Stimulated activated CD4-positive, alpha-beta T cell treated with anti-CD3 and anti-CD28 coated beads, Interleukin-12 subunit alpha, Interleukin-12 subunit beta, amount 100 ng/mL, for 48 hours (primary cell): ENCODE measurements around the gene NSD1.
"Not testable (repeated sequence)": the region's sequence is repeated elsewhere in the genome, so short reads cannot be mapped to it uniquely, and the experiment has no call there.

Source experiments
- DNase-seq, 3 donors: peaks; one replicate each; pipeline ENCODE4 v3.0.0-alpha.2; 2020; ENCODE audit warnings: low read depth in 2 of 3, low spot score in 1 of 3

NSD1 gene

DNA sequence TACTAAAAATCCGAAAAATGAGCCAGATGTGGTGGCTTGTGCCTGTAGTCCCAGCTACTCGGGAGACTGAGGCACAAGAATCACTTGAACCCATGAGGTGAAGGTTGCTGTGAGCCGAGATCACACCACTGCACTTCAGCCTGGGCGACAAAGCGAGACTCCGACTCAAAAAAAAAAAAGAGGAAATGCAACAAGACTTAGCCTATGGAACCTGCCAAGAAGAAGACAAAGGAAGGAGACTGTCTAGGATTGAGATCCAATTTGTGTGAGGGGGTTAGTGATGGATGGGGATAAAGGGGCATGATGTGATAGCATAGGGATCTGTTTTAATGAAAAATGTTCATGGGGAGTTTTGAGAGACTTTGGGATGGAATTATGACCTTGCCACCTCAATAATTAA is 97.1 kb downstream of the NSD1 start:
- no peak for DNase-seq

- DNase-seq: no peak
These were observed 98.1 kb downstream of the NSD1 start for GRCh38 chr5:177231479-177232250.

DNA sequence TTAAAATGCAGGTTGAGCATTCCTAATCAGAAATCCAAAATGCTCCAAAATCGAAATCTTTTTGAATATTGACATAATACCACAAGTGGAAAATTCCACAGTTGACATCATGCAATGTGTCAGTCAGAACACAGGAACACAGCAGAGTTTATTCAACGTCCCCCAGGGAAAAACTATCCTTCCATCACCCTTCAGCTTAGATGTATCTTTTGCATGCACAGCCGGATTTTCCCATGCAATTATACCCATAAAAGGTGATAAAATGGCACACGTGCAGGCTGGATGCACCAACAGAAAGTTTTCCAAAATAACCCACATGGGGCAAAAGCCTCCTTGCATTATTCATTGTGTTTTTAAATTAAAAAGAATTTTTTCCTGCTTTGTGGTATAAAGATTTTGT is 98.8 kb downstream of the NSD1 start:
- no peak for DNase-seq

- no peak for DNase-seq
These were observed 99.2 kb downstream of the NSD1 start for GRCh38 chr5:177232761-177233160.

- DNase-seq: no peak
These were observed 99.6 kb downstream of the NSD1 start for GRCh38 chr5:177233206-177233605.

- DNase-seq: no peak
These were observed 100.2 kb downstream of the NSD1 start for GRCh38 chr5:177233802-177234201.

DNA sequence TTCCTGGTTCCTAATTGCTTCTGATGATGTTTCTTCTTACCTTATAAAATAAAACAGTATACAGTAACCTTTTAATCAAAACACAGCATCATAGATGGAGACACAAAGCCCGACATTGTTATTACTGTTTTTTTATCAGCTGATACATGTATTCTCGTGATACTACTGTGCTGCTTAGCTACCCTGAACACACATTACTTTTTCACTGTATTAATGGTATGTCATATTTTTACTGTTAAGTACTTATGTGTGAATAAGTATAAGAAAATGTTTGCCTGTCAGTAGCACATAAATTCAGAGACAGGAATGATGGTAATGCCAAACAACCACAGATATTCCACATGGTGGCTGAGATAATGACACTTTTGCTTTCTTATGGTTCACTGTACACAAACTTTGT is 101.3 kb downstream of the NSD1 start:
- DNase-seq: no peak

DNA sequence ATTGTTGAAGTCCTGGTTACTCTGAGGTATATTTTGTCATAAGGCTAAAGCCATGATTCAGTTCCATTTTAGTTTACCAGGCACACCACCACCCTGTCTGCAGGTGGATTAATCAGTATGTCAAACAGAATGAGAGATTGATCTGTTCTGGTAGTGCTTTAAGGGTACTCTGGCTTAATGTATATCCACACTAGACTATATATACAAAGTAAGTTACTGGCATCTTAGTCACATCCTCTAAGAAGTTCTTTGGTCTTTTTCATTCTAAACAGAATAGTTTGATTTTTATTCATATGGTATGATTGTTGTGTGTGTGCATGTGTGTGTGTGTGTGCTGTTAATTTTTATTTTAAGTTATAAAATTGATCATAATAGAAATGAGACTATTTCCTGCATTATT is 108.2 kb downstream of the NSD1 start:
- DNase-seq: no peak

DNA sequence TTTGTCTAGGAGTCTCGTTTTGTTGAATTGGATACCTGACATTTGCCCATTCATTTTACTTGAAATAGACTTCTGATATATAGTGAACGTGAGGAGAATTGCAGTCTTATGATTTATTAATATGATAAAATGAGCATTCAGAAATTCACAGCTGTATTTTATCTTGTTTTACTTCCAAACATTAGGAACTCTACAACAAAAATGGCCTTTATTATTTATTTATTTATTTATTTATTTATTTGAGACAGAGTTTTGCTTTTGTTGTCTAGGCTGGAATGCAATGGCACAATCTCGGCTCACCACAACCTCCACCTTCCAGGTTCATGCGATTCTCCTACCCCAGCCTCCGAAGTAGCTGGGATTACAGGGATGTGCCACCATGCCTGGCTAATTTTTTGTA is 108.7 kb downstream of the NSD1 start:
- DNase-seq: no peak

- no peak for DNase-seq
These were observed 116.4 kb downstream of the NSD1 start for GRCh38 chr5:177249761-177250537.

DNA sequence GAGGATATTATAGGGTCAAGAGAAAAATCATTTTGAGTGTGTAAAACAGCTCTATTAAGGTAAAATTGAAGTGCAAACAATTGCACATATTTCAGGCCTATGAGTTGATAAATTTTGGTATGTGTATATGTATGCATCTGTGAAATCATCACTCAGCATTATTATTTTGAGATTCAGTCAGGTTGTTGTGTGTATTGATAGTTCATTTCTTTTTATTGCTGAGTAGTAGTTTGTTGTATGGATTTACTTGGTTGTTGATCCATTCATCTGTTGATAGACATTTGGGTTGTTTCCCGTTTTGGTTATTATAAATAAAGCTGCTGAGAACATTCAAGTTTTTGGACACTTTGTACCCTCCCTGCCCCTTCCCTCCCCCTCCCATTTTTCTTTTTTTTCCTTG is 119.7 kb downstream of the NSD1 start:
- no peak for DNase-seq

- DNase-seq: no peak
These were observed 122.7 kb downstream of the NSD1 start for GRCh38 chr5:177256296-177256695.

- not testable (repeated sequence) for DNase-seq
These were observed 125.1 kb downstream of the NSD1 start for GRCh38 chr5:177258711-177259110.

DNA sequence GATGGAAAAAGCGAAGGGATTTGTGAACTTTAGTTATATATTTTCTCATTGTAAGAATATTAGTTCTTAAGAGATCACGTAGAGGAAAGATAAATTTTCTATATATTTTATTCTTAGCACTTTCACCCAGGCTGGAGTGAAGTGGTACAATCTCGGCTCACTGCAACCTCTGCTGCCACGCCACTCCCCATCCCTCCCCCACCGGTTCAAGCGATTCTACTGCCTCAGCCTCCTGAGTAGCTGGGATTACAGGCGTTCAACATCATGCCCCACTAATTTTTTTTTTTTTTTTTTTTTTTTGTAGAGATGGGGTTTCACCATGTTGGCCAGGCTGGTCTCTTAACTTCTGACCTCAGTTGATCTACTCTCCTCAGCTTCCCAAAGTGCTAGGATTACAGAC is 127.4 kb downstream of the NSD1 start:
- no peak for DNase-seq

DNA sequence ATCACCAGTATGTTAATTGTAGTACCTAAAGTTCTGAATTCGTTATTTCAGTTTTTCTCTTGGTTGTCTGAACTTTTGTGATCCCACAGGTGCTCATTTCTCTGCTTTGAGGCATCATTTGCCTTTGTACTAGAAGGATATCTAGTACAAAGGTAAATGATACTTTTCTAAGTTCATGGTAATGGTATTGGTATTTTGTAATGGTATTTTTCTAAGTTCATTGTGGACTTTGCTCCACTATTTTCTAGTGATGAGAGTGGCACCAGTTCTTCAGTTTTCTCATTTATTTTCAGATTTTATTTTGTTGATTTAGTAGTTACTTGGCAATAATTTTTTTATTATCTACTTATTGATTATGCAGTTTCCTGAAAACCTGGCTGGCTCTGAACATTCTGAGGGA is 127.9 kb downstream of the NSD1 start:
- DNase-seq: no peak

- no peak for DNase-seq
These were observed 130.6 kb downstream of the NSD1 start for GRCh38 chr5:177264178-177264577.

- no peak for DNase-seq
These were observed 131.8 kb downstream of the NSD1 start for GRCh38 chr5:177265395-177265794.

DNA sequence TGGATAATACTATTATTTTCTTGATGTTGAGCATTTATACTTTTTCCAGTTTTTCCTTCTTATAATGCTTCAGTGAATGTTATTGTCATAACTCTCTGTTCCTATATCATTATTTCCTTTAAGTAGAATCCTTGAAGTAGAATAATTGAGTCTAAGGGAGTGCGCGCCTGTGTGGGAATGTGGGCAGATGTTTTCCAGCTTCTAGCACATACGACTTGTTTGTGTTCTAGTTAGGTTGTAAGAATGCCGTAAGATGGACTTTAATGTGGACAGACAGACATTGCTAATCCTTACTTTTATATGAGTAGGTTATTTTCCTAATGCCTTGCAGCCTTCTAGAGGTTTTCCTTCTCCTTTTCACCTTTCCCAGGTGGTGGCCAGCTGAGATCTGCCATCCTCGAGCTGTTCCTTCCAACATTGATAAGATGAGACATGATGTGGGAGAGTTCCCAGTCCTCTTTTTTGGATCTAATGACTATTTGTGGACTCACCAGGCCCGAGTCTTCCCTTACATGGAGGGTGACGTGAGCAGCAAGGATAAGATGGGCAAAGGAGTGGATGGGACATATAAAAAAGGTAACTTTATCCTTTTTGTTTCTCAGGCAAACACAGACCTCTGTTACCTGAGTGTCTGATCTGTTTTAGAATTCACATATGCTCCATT is 135.8 kb downstream of the NSD1 start:
- DNase-seq: no peak

DNA sequence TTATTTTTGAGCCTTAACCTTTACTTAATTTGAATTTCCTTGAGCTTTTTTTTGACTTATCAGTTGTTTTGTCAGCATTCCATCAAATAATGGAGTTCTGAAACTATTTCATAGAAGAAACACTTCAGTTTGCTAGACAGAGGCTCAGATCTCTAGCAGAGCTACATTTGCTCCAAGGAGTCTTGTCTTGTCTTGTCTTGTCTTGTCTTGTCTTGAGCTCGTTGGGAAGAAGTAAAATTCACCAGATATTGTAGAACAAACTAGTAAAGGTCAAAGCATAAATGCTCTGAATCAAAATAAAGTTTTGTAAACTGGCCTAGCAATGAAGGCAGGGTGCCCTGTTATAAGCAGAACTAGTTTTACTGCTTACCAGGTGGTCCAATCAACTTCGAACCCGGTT is 136.4 kb downstream of the NSD1 start:
- no peak for DNase-seq

DNA sequence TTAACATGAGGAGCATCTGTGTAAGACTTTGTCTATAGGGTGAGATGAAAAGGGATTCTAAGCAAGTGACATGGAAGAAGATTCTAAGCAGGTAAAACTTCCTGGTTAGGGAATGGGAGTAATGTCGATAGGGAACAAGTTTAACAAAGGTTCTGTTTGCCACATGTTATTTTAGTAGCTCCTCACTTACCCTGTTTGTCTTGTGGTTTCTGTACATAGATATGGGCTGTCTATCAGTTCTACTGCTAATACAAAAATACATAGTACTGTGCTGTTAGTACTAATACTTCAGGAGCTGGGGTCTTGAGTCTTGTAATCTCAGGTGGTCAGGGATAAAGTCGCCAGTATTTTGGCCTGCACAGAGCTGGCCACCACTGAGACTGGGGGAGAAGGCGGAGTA is 137.1 kb downstream of the NSD1 start:
- no peak for DNase-seq

GRCh38 chr5:177271113-177271512 is 137.5 kb downstream of the NSD1 start:
- no peak for DNase-seq

DNA sequence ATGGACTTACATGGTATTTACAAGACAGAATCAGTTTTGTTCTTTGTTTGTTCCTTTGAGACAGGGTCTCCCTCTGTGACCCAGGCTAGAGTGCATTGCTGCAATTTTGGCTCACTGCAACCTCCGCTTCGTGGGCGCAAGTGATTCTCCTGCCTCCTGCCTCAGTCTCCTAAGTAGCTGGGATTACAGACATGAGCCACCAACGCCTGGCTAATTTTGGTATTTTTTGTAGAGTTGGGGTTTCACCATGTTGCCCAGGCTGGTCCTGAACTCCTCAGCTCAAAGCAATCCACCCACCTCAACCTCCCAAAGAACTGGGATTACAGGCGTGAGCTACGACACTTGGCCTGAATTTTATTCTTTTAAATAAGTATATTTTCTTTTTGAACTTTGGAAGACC is 142.3 kb downstream of the NSD1 start:
- no peak for DNase-seq
